Calu3 (cell line): ENCODE data around the gene EGR4. TPM values are rescaled to one million over a fixed set of nuclear protein-coding genes. Genes with fewer than 3 reads are reported as not detected.
A peak's percentile ranks its signal among the peaks of the same experiment; 100 is the strongest.

Experiments used
- BruUV-seq: library from RNA; stranded (reverse); fragments of 400-500 nt; replicated peaks from 2 replicates; lab custom pipeline; 2021; lab: Mats Ljungman, UMichigan
- CTCF ChIA-PET: fragments of 300-600 bp; sonication (Branson Sonifier 250); formaldehyde crosslinking; loops from one replicate; lab custom pipeline; 2022; ENCODE audit warnings: antibody characterized with exemption; lab: Charles Lee
- DNase-seq: peaks from one replicate; pipeline ENCODE4 v3.0.0; 2022
- H3K27ac Mint-ChIP-seq: one replicate; pipeline ENCODE4 v1.8.0; 2022; ENCODE audit warnings: mixed read lengths; ENCODE audit not compliant: unreplicated experiment
- H3K27me3 Mint-ChIP-seq: one replicate; pipeline ENCODE4 v1.8.0; 2022; ENCODE audit warnings: mixed read lengths; ENCODE audit not compliant: unreplicated experiment
- H3K36me3 Mint-ChIP-seq: one replicate; pipeline ENCODE4 v1.8.0; 2022; ENCODE audit warnings: mild to moderate bottlenecking, moderate library complexity, mixed read lengths; ENCODE audit not compliant: insufficient read depth, unreplicated experiment
- H3K4me1 Mint-ChIP-seq: one replicate; pipeline ENCODE4 v1.8.0; 2022; ENCODE audit warnings: mild to moderate bottlenecking, low read depth, mixed read lengths; ENCODE audit not compliant: unreplicated experiment
- H3K4me3 Mint-ChIP-seq: one replicate; pipeline ENCODE4 v1.8.0; 2022; ENCODE audit warnings: mild to moderate bottlenecking, low read depth, moderate library complexity, mixed read lengths; ENCODE audit not compliant: unreplicated experiment
- H3K9me3 Mint-ChIP-seq: one replicate; pipeline ENCODE4 v1.8.0; 2022; ENCODE audit warnings: low read depth, mixed read lengths; ENCODE audit not compliant: unreplicated experiment
- CTCF ChIP-seq: fragments of 200-600 bp; IDR thresholded peaks from one replicate; pipeline ENCODE4 v1.8.0; 2022; ENCODE audit warnings: antibody characterized with exemption; ENCODE audit not compliant: unreplicated experiment
- intact Hi-C: fragments of 100-400 bp; cut with micrococcal nuclease; formaldehyde crosslinking; loops from one replicate; pipeline ENCODE4 v1.10.0; 2022; ENCODE audit not compliant: unreplicated experiment
- total RNA-seq: library from RNA; stranded (reverse); gene quantifications from 2 replicates; pipeline ENCODE4 v1.2.3, GENCODE V29; 2022

EGR4 gene
- total RNA-seq, 1 experiment from 2014 or later = 0.68 TPM

DNA sequence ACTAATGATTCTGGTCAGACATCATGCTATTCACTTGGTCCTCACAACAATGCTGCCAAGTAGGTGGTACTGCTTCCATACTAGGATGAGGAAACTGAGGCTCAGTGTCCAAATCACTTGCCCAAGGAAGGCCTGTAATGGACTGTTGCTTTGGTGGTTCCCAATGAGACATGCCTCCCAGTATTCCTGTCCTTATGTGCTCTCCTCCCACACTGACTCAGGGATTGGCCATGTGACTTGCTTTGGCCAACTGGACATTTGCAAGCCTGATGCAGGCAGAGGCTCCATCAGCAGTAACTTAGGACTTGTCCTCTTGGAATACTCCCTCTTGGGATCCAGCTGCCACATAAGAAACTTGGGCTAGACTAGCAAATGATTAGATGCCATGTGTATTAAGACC, 12.1 kb downstream of the EGR4 start:
- no peak for DNase-seq
- no peak for TF ChIP-seq CTCF
- intact Hi-C loops = no loop called here
- Mint-ChIP-seq H3K4me1 (peaks cover 5% of the 10 kb centered on the region), H3K27me3 (peaks cover 9% of the 10 kb centered on the region), H3K27ac (no peak overlapping the region), H3K36me3 (peaks cover 7% of the 10 kb centered on the region), H3K9me3 (no peaks in the 10 kb centered on the region), H3K4me3 (no peak overlapping the region)
- CTCF ChIA-PET = no interaction called here
- no TSS peak for BruUV-seq

GRCh38 chr2:73279852-73280251, 13.5 kb downstream of the EGR4 start:
- Mint-ChIP-seq H3K4me1 (peaks cover 5% of the 10 kb centered on the region), H3K27me3 (no peaks in the 10 kb centered on the region), H3K4me3 (no peak overlapping the region), H3K36me3 (peaks cover 7% of the 10 kb centered on the region), H3K27ac (no peak overlapping the region), H3K9me3 (no peaks in the 10 kb centered on the region)
- no peak for TF ChIP-seq CTCF
- CTCF ChIA-PET = no interaction called here
- no peak for DNase-seq
- BruUV-seq = no TSS peak
- intact Hi-C loops = no loop called here

- H3K9me3 Mint-ChIP-seq = no peaks in the 10 kb centered on the region
- H3K36me3 Mint-ChIP-seq = peaks cover 31% of the 10 kb centered on the region
- intact Hi-C loops = no loop called here
- TF ChIP-seq CTCF = no peak
- CTCF ChIA-PET = no interaction called here
- H3K4me3 Mint-ChIP-seq = no peak overlapping the region
- no peak overlapping the region for H3K27ac Mint-ChIP-seq
- no TSS peak for BruUV-seq
- H3K4me1 Mint-ChIP-seq = peaks cover 14% of the 10 kb centered on the region
- H3K27me3 Mint-ChIP-seq = no peaks in the 10 kb centered on the region
- DNase-seq = no peak
Observed at GRCh38 chr2:73272270-73272669, 21.1 kb downstream of the EGR4 start.

DNA sequence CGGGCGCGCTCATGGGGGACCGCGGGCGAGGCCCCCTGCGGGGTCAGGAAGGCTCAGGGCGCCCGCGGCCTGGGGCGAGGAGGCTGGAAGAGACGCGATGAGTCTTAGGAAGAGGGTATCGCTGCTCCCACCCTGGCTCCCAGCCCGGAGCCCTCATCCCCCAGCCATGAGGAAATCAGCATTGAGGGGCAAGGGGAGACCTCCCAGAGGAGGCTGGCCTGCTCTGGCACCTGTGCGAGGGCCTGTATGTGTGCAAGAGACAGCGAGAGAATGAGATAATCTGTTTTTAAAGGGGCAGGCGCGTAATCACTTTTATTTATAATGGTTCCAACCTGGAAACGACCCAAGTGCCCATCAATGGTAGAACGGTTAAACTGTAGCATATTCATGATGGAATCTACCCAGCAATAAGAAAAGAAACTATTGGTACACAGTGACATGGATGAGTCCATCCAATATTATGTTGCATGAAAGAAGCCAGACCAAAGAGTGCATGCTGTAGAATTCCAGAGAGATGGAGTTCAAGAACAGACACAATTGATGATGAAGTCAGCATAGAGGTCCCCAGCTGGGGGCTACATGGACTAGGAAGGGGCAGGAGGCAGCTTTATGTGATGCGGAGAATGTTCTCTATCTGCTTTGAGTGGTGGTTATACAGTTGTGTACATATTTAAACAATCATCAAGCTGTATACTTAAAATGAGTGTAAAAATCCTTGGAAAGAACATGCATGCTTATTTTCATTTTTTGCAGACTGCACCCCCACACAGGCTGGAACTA, 23.5 kb downstream of the EGR4 start:
- H3K27ac Mint-ChIP-seq = no peak overlapping the region
- peaks cover 31% of the 10 kb centered on the region for H3K36me3 Mint-ChIP-seq
- H3K4me3 Mint-ChIP-seq = peak overlapping the region; percentile 96
- H3K9me3 Mint-ChIP-seq = no peaks in the 10 kb centered on the region
- no peak for TF ChIP-seq CTCF
- intact Hi-C loops = no loop called here
- no peaks in the 10 kb centered on the region for H3K27me3 Mint-ChIP-seq
- DNase-seq = no peak
- CTCF ChIA-PET = no interaction called here
- H3K4me1 Mint-ChIP-seq = peaks cover 22% of the 10 kb centered on the region
- TSS peak; percentile 59 for BruUV-seq
